Left ventricle myocardium inferior (tissue), 1 donor: ENCODE measurements around the gene SSBP2. TPM values are rescaled to one million over a fixed set of nuclear protein-coding genes. Genes with fewer than 3 reads are reported as not detected.

Source experiments
- DNase-seq: peaks from one replicate; pipeline ENCODE4 v3.0.0-alpha.2; 2020
- H3K27ac ChIP-seq: fragments of 200-600 bp; replicated peaks from 2 replicates; pipeline ENCODE4 v1.8.0; 2021
- H3K27me3 ChIP-seq: fragments of 200-600 bp; 2 replicates; pipeline ENCODE4 v1.8.0; 2021; ENCODE audit warnings: low read depth
- H3K36me3 ChIP-seq: fragments of 200-600 bp; 2 replicates; pipeline ENCODE4 v1.8.0; 2021
- H3K4me1 ChIP-seq: fragments of 200-600 bp; 2 replicates; pipeline ENCODE4 v1.8.0; 2021
- H3K4me3 ChIP-seq: fragments of 200-600 bp; 2 replicates; pipeline ENCODE4 v1.8.0; 2021; ENCODE audit warnings: mild to moderate bottlenecking, moderate library complexity
- H3K9me3 ChIP-seq: fragments of 200-600 bp; replicated peaks from 2 replicates; pipeline ENCODE4 v1.8.0; 2021
- intact Hi-C: fragments of 100-400 bp; cut with micrococcal nuclease; formaldehyde crosslinking; loops from one replicate; pipeline ENCODE4 v1.11.0; 2022
- total RNA-seq: library from RNA; stranded (reverse); fragmentation: NEBNext Ultra II Directional; extraction: Animal tissue kit (Norgen Biotek cat#: 25700); gene quantifications from one replicate; pipeline ENCODE4 v1.2.1, GENCODE V29; 2021
- TF ChIP-seq, protein P1 (sequence below): fragments of 200-600 bp; IDR thresholded peaks from 2 replicates; pipeline ENCODE4 v1.8.0; 2021; ENCODE audit warnings: antibody characterized with exemption, mild to moderate bottlenecking, borderline replicate concordance
- donor health status: DM: no; HTN: yes; CAD: no; lungs with severe emphysema.

Gene SSBP2
- total RNA-seq, 1 donor from 2014 or later: 40.7 TPM

DNA sequence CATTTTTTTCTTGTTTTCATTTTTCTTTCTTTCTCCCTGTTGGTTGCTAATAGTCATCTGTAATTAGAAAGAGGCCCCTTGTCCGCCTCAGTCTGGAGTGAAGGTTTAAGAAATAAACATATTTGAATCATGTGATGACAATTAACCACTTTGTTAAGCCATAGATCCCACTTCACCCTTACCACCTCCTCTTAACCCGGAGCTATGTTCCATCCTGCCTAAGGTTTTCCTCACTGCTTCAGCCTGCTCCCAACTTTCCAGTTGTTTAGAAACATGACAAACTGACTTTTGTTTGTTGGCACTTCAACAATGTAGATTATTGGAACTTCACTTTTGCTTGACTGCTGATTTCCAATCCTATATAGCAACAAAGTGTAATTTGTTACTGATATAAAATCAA, 37.4 kb upstream of the SSBP2 start:
- Histone ChIP-seq H3K9me3 (no peaks in the 10 kb centered on the region), H3K27ac (peak overlapping the region; percentile 65), H3K27me3 (no peaks in the 10 kb centered on the region), H3K4me1 (peaks cover 23% of the 10 kb centered on the region), H3K4me3 (no peak overlapping the region), H3K36me3 (no peaks in the 10 kb centered on the region)
- TF ChIP-seq, protein P1, sequence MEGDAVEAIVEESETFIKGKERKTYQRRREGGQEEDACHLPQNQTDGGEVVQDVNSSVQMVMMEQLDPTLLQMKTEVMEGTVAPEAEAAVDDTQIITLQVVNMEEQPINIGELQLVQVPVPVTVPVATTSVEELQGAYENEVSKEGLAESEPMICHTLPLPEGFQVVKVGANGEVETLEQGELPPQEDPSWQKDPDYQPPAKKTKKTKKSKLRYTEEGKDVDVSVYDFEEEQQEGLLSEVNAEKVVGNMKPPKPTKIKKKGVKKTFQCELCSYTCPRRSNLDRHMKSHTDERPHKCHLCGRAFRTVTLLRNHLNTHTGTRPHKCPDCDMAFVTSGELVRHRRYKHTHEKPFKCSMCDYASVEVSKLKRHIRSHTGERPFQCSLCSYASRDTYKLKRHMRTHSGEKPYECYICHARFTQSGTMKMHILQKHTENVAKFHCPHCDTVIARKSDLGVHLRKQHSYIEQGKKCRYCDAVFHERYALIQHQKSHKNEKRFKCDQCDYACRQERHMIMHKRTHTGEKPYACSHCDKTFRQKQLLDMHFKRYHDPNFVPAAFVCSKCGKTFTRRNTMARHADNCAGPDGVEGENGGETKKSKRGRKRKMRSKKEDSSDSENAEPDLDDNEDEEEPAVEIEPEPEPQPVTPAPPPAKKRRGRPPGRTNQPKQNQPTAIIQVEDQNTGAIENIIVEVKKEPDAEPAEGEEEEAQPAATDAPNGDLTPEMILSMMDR: no peak
- DNase-seq: no peak
- intact Hi-C loops: loop anchor here (5.0 kb wide), 1 partner anchor 59 kb away; no protein-coding TSS in a partner anchor

GRCh38 chr5:81787474-81788242, 36.8 kb upstream of the SSBP2 start:
- peak overlapping the region; percentile 28 for H3K4me3 ChIP-seq
- intact Hi-C loops: loop anchor here (5.0 kb wide), 1 partner anchor 60 kb away; no protein-coding TSS in a partner anchor
- H3K27me3 ChIP-seq: no peaks in the 10 kb centered on the region
- no peaks in the 10 kb centered on the region for H3K9me3 ChIP-seq
- H3K27ac ChIP-seq: peak overlapping the region; percentile 65
- no peaks in the 10 kb centered on the region for H3K36me3 ChIP-seq
- DNase-seq: no peak
- TF ChIP-seq, protein P1: no peak
- peaks cover 23% of the 10 kb centered on the region for H3K4me1 ChIP-seq

DNA sequence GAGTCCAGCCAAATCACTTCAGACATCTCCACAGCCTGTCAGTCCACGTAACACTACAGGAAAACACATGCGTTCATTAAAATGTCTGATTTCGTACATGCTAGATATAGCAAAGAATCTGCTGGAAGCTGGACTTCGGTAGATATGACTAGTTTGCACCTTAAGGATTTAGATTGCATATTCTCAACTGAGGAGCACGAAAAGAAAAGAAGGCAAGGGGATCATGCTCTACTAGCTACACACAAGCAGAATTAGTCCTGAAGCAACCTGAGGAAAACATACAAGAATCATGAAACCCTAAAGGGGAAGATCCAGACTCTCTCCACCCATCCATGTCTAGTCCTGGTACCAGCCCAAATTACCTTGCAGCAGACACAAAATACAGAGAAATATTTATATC, 36.1 kb upstream of the SSBP2 start:
- peaks cover 23% of the 10 kb centered on the region for H3K4me1 ChIP-seq
- intact Hi-C loops: loop anchor here (5.0 kb wide), 1 partner anchor 60 kb away; no protein-coding TSS in a partner anchor
- no peaks in the 10 kb centered on the region for H3K27me3 ChIP-seq
- TF ChIP-seq, protein P1: no peak
- H3K27ac ChIP-seq: peak overlapping the region; percentile 65
- H3K4me3 ChIP-seq: no peak overlapping the region
- no peaks in the 10 kb centered on the region for H3K9me3 ChIP-seq
- no peaks in the 10 kb centered on the region for H3K36me3 ChIP-seq
- no peak for DNase-seq

- Histone ChIP-seq H3K27me3 (no peaks in the 10 kb centered on the region), H3K36me3 (no peaks in the 10 kb centered on the region), H3K4me1 (peaks cover 23% of the 10 kb centered on the region), H3K9me3 (no peaks in the 10 kb centered on the region), H3K27ac (peak overlapping the region; percentile 65), H3K4me3 (no peak overlapping the region)
- intact Hi-C loops: loop anchor here (5.0 kb wide), 1 partner anchor 61 kb away; no protein-coding TSS in a partner anchor
- TF ChIP-seq, protein P1: no peak
- DNase-seq: no peak
Observed at GRCh38 chr5:81786496-81786895, 35.6 kb upstream of the SSBP2 start.

- H3K4me3 ChIP-seq: no peak overlapping the region
- no peaks in the 10 kb centered on the region for H3K9me3 ChIP-seq
- intact Hi-C loops: loop anchor here (5.0 kb wide), 1 partner anchor 62 kb away; no protein-coding TSS in a partner anchor
- H3K27me3 ChIP-seq: no peaks in the 10 kb centered on the region
- H3K36me3 ChIP-seq: no peaks in the 10 kb centered on the region
- H3K27ac ChIP-seq: no peak overlapping the region
- TF ChIP-seq, protein P1: no peak
- peaks cover 23% of the 10 kb centered on the region for H3K4me1 ChIP-seq
- DNase-seq: no peak
Observed at GRCh38 chr5:81785322-81785721, 34.4 kb upstream of the SSBP2 start.
